Measurements from ENCODE around the gene CLEC4A.
"Not testable (repeated sequence)": the region's sequence is repeated elsewhere in the genome, so short reads cannot be mapped to it uniquely, and the experiment has no call there.

DNA sequence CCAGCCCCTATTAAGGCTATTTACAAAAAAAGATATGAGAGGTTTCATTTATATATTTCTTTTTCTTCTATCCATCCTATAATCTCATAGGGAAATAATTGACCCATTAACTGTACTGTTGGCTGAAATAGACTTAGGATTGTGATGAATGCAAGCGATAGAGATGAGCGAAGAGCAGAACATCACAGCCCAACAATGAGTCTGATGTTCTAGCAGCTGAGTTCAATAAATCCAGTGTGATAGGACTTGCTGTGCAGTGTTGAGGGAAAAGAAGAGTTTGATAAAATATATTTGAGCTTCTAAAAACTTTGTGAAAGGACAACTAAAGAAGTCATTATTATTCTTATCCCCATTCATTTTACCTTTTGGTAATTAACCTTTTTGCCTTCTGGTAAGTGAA lies 49.5 kb downstream of the CLEC4A start:
- TF ChIP-seq CTCF, EZH2phosphoT487 (IDR thresholded peaks at IDR 0.05): not testable (repeated sequence)
